ENCODE results near the gene CNDP1. TPM values are rescaled to one million over a fixed set of nuclear protein-coding genes. Genes with fewer than 3 reads are reported as not detected.

CNDP1 gene
- total RNA-seq, 1 experiment from 2014 or later = not detected

DNA sequence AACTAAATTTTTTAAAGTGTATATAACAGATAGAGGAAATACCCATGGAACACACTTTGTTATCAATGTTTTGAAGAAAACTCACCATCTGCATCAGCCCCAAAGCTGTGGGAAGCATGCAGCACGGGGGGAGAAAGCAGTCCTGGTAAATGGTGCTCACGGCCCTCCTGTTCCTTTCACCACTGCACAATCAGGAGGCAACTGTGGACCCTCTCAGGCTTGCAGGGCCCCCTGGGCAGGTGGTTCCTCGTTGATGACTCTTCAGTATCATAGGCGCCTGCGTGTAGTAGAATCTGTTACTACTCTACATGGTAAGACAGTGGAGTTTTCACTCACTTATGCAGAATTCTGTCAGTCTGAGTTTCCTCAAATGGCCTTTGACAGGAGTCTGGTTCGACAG, 4.9 kb upstream of the CNDP1 start:
- no peaks in the 10 kb centered on the region for H3K79me2 ChIP-seq (ENCODE audit: low read length)
- no peaks in the 10 kb centered on the region for H3K9me3 ChIP-seq (ENCODE audit: low read length)
- no peak overlapping the region for H3K27ac ChIP-seq (ENCODE audit: low read length)
- H3K4me2 ChIP-seq (ENCODE audit: low read depth, low read length, poor library complexity, severe bottlenecking) = no peak overlapping the region
- H3K36me3 ChIP-seq (ENCODE audit: insufficient read depth, low read length) = no peaks in the 10 kb centered on the region
- no peaks in the 10 kb centered on the region for H3K9me2 ChIP-seq (replicated peaks; ENCODE audit: insufficient read depth, low read length)
- H3K27me3 ChIP-seq (ENCODE audit: low read length) = no peaks in the 10 kb centered on the region
- H3K4me3 ChIP-seq (ENCODE audit: low read length) = no peak overlapping the region
- no peak for DNase-seq
- H3K9ac ChIP-seq (ENCODE audit: low read length) = no peak overlapping the region
- H4K20me1 ChIP-seq (ENCODE audit: insufficient read depth, low read depth, low read length) = no peaks in the 10 kb centered on the region
- peaks cover 6% of the 10 kb centered on the region for H3K4me1 ChIP-seq (ENCODE audit: low read length)
- H2AFZ ChIP-seq (ENCODE audit: low read length) = no peak overlapping the region

DNA sequence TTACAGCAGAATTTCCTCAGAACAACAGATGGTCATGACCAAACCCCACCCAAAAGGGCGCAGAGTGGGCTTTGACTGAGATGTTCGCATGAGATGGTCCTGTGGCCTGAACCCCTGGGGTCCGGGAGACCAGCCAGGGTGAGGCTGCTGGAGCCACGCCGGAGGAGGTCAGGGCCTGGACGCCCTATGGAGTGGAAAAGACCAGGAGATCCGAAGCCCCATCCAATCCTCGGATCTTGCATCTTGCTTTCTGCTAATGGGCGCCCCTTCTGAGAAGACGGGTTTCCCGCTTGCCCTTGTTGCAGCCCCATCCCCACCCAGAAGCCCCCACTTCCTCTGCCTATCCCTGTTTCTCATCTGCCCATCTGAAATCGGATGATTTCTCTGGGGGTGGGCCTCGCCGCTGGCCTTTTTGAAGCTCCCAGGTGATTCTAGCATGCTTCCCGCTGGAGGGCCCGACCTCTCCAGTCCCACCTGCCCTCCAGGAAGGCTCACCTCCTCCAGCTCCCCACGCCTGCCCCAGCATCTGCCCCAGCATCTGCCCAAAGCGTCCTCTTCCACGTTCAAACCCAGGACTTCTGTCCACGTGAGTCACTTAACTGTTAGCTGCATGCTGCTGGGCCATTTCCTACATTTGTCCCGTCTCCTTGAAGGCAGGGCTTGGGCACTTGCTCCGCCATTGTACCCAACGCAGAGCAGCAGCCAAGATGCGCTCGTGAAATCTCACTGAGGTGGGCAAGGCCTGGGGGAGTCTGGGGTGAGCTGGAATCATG, 4.3 kb upstream of the CNDP1 start:
- no peak overlapping the region for H2AFZ ChIP-seq (ENCODE audit: low read length)
- H3K9me2 ChIP-seq (replicated peaks; ENCODE audit: insufficient read depth, low read length) = no peaks in the 10 kb centered on the region
- H3K4me2 ChIP-seq (ENCODE audit: low read depth, low read length, poor library complexity, severe bottlenecking) = no peak overlapping the region
- H4K20me1 ChIP-seq (ENCODE audit: insufficient read depth, low read depth, low read length) = no peaks in the 10 kb centered on the region
- no peaks in the 10 kb centered on the region for H3K36me3 ChIP-seq (ENCODE audit: insufficient read depth, low read length)
- no peak overlapping the region for H3K27ac ChIP-seq (ENCODE audit: low read length)
- no peaks in the 10 kb centered on the region for H3K27me3 ChIP-seq (ENCODE audit: low read length)
- H3K4me3 ChIP-seq (ENCODE audit: low read length) = no peak overlapping the region
- H3K4me1 ChIP-seq (ENCODE audit: low read length) = peaks cover 6% of the 10 kb centered on the region
- no peaks in the 10 kb centered on the region for H3K79me2 ChIP-seq (ENCODE audit: low read length)
- H3K9me3 ChIP-seq (ENCODE audit: low read length) = no peaks in the 10 kb centered on the region
- DNase-seq = no peak
- no peak overlapping the region for H3K9ac ChIP-seq (ENCODE audit: low read length)

DNA sequence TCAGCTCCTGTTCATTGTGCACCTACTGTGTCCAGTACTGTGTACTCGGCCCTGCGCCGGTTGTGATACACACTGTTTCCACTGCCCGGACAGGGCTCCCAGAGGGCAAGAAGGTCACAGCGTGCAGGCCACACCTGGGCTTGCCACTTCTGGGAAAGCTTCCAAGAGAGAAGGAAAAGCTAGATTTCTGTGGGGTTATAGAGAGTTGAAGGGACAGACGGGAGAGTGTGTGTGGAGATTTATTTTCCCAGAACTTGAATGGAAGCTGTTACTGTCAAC, 3.8 kb upstream of the CNDP1 start:
- Histone ChIP-seq H3K27ac (ENCODE audit: low read length) (no peak overlapping the region), H3K36me3 (ENCODE audit: insufficient read depth, low read length) (no peaks in the 10 kb centered on the region), H3K4me3 (ENCODE audit: low read length) (no peak overlapping the region), H3K9ac (ENCODE audit: low read length) (no peak overlapping the region), H3K79me2 (ENCODE audit: low read length) (no peaks in the 10 kb centered on the region), H2AFZ (ENCODE audit: low read length) (no peak overlapping the region), H3K4me2 (ENCODE audit: low read depth, low read length, poor library complexity, severe bottlenecking) (no peak overlapping the region), H3K4me1 (ENCODE audit: low read length) (peaks cover 9% of the 10 kb centered on the region), H3K9me3 (ENCODE audit: low read length) (no peaks in the 10 kb centered on the region), H3K27me3 (ENCODE audit: low read length) (no peaks in the 10 kb centered on the region), H3K9me2 (replicated peaks; ENCODE audit: insufficient read depth, low read length) (no peaks in the 10 kb centered on the region), H4K20me1 (ENCODE audit: insufficient read depth, low read depth, low read length) (no peaks in the 10 kb centered on the region)
- DNase-seq = no peak

DNA sequence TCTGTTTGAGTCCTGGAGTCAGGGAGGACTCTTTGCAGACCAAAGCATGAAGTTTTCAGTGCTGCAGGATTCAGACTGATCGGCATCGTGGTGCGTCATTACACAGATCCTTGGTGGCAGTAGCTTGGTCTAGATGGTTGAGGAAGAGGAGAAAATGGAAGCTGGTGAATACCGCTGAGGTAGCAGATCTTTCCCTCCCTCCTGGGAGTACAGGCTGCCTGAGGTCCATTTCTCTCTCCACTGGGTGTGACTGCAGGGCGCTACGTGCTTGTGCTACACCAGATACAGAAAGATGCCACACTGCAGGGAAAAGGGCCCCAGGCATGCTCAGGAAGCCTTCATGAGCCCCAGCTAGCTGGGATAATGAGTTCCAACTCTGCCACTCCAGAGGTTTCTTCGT, 3.3 kb upstream of the CNDP1 start:
- H3K27me3 ChIP-seq (ENCODE audit: low read length) = no peaks in the 10 kb centered on the region
- no peaks in the 10 kb centered on the region for H3K36me3 ChIP-seq (ENCODE audit: insufficient read depth, low read length)
- H3K4me2 ChIP-seq (ENCODE audit: low read depth, low read length, poor library complexity, severe bottlenecking) = no peak overlapping the region
- H3K27ac ChIP-seq (ENCODE audit: low read length) = no peak overlapping the region
- no peak overlapping the region for H3K4me3 ChIP-seq (ENCODE audit: low read length)
- H4K20me1 ChIP-seq (ENCODE audit: insufficient read depth, low read depth, low read length) = no peaks in the 10 kb centered on the region
- no peaks in the 10 kb centered on the region for H3K9me2 ChIP-seq (replicated peaks; ENCODE audit: insufficient read depth, low read length)
- no peaks in the 10 kb centered on the region for H3K79me2 ChIP-seq (ENCODE audit: low read length)
- H3K9me3 ChIP-seq (ENCODE audit: low read length) = no peaks in the 10 kb centered on the region
- no peak overlapping the region for H3K9ac ChIP-seq (ENCODE audit: low read length)
- no peak for DNase-seq
- no peak overlapping the region for H2AFZ ChIP-seq (ENCODE audit: low read length)
- peaks cover 9% of the 10 kb centered on the region for H3K4me1 ChIP-seq (ENCODE audit: low read length)

DNA sequence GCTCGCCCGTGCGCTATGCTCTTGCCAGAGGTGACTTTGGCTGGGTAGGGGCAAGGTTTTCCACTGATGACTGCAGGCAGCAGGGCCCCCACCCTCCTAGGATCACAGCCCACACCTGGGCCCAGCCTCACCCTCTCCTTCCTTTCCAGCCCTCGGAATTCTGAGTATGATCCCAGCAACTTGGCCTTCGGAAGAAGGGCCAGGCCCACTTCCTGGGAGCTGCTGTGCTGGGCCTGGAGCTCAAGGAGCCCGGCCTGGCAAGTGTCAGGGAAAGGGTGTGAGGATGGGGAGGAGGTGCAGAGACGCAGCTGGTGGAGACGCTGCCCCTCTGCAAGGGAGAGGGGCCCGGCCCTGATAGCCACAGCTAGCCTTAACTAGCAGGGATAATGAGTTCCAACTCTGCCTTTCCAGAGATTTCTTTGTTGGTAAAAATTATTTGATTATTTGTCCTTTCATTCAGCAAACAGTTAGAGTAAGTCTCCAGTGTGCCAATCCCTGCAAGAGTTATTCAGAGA, 1.7 kb upstream of the CNDP1 start:
- H3K27ac ChIP-seq (ENCODE audit: low read length) = no peak overlapping the region
- H4K20me1 ChIP-seq (ENCODE audit: insufficient read depth, low read depth, low read length) = no peaks in the 10 kb centered on the region
- DNase-seq = no peak
- no peaks in the 10 kb centered on the region for H3K9me2 ChIP-seq (replicated peaks; ENCODE audit: insufficient read depth, low read length)
- H3K27me3 ChIP-seq (ENCODE audit: low read length) = no peaks in the 10 kb centered on the region
- H2AFZ ChIP-seq (ENCODE audit: low read length) = no peak overlapping the region
- no peaks in the 10 kb centered on the region for H3K9me3 ChIP-seq (ENCODE audit: low read length)
- H3K9ac ChIP-seq (ENCODE audit: low read length) = no peak overlapping the region
- H3K4me3 ChIP-seq (ENCODE audit: low read length) = no peak overlapping the region
- H3K79me2 ChIP-seq (ENCODE audit: low read length) = no peaks in the 10 kb centered on the region
- no peaks in the 10 kb centered on the region for H3K36me3 ChIP-seq (ENCODE audit: insufficient read depth, low read length)
- H3K4me1 ChIP-seq (ENCODE audit: low read length) = peaks cover 9% of the 10 kb centered on the region
- H3K4me2 ChIP-seq (ENCODE audit: low read depth, low read length, poor library complexity, severe bottlenecking) = no peak overlapping the region

DNA sequence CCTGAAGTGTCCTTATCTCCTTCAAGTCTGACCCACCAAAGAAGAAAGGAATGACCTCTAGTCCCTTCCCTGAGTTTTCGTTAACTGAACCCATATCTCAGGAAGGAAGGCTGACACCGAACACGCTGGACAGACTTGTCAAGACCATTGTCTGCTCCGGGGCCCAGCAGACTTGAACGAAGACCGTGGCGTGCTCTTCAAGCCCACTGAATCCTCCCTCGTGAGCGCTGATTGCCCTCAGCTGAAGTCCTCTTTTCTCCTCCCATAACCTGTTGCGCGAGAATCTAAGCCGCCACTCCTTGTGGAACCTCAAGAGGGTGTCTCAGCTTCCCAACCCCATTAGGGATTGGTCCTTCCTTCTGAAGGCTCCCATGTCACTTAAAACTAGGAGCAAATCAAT, 634 bp upstream of the CNDP1 start:
- Histone ChIP-seq H3K4me1 (ENCODE audit: low read length) (peaks cover 3% of the 10 kb centered on the region; the same call in 1 of the 2 replicates), H3K27ac (ENCODE audit: low read length) (no peak overlapping the region), H3K27me3 (ENCODE audit: low read length) (no peaks in the 10 kb centered on the region), H3K9me2 (replicated peaks; ENCODE audit: insufficient read depth, low read length) (no peaks in the 10 kb centered on the region), H3K9ac (ENCODE audit: low read length) (no peak overlapping the region), H4K20me1 (ENCODE audit: insufficient read depth, low read depth, low read length) (no peaks in the 10 kb centered on the region), H3K4me2 (ENCODE audit: low read depth, low read length, poor library complexity, severe bottlenecking) (no peak overlapping the region), H3K36me3 (ENCODE audit: insufficient read depth, low read length) (no peaks in the 10 kb centered on the region), H3K79me2 (ENCODE audit: low read length) (no peaks in the 10 kb centered on the region), H3K9me3 (ENCODE audit: low read length) (no peaks in the 10 kb centered on the region), H3K4me3 (ENCODE audit: low read length) (no peak overlapping the region), H2AFZ (ENCODE audit: low read length) (no peak overlapping the region)
- no peak for DNase-seq

DNA sequence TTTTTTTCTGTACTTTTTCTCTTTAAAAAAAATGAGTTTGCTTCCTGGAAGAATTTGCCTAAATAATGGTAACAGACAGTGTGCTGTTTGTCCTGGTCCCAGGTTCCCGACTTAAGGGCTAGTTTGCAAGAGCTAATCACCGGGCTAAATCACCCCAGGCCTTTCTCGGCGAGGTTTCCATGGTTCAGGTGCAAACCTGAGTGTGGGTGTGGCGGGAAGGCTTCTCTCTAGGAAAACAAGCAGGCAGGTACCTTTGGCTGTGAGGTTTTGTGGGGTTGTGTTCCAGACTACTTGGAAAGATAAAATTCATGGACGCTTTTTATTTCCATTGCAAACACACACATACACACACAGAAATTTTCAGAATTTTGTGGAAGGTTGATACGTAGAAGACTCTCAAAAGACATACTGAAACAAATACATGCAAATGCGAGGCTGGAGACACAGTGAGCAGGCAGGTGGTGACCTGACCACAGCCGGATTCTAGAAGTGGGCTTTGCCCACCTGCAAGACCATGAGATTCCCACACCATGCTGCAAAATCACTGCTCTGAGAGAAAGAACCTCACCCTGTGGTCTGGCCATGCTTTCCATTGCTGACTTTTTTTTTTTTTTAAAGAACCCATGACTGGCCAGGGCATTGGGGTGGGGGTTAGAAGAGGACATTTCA, 815 bp downstream of the CNDP1 start:
- Histone ChIP-seq H3K4me1 (ENCODE audit: low read length) (peaks cover 3% of the 10 kb centered on the region; the same call in 1 of the 2 replicates), H3K4me2 (ENCODE audit: low read depth, low read length, poor library complexity, severe bottlenecking) (no peak overlapping the region), H3K27me3 (ENCODE audit: low read length) (no peaks in the 10 kb centered on the region), H3K36me3 (ENCODE audit: insufficient read depth, low read length) (no peaks in the 10 kb centered on the region), H2AFZ (ENCODE audit: low read length) (no peak overlapping the region), H3K4me3 (ENCODE audit: low read length) (no peak overlapping the region), H3K9me2 (replicated peaks; ENCODE audit: insufficient read depth, low read length) (no peaks in the 10 kb centered on the region), H3K9ac (ENCODE audit: low read length) (no peak overlapping the region), H3K79me2 (ENCODE audit: low read length) (no peaks in the 10 kb centered on the region), H4K20me1 (ENCODE audit: insufficient read depth, low read depth, low read length) (no peaks in the 10 kb centered on the region), H3K27ac (ENCODE audit: low read length) (no peak overlapping the region), H3K9me3 (ENCODE audit: low read length) (no peaks in the 10 kb centered on the region)
- no peak for DNase-seq

DNA sequence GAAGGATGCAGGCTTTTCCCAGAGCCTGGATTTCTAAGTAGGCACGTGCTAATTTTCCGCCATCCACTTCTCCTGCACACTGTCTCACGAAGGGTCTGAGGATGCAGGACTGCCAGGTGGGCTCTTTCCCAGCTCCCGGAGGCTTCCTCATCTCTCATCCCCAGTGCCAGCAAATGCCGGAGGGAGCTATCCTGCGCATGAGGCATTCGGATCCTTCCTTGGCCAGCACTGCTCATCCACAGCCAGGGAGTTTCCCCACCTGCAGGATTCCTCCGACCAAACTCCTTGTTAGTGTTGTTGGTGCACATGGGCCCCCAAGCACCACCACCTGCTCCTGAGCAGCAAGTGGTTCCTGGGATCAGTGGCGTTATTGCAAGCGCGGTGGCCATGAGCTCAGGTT, 5.0 kb downstream of the CNDP1 start:
- no peak overlapping the region for H3K27ac ChIP-seq (ENCODE audit: low read length)
- H3K9me2 ChIP-seq (replicated peaks; ENCODE audit: insufficient read depth, low read length) = no peaks in the 10 kb centered on the region
- no peaks in the 10 kb centered on the region for H3K79me2 ChIP-seq (ENCODE audit: low read length)
- peaks cover 3% of the 10 kb centered on the region; the same call in 1 of the 2 replicates for H3K4me1 ChIP-seq (ENCODE audit: low read length)
- no peaks in the 10 kb centered on the region for H3K9me3 ChIP-seq (ENCODE audit: low read length)
- no peak for DNase-seq
- no peak overlapping the region for H2AFZ ChIP-seq (ENCODE audit: low read length)
- H3K36me3 ChIP-seq (ENCODE audit: insufficient read depth, low read length) = no peaks in the 10 kb centered on the region
- H3K9ac ChIP-seq (ENCODE audit: low read length) = no peak overlapping the region
- H3K4me2 ChIP-seq (ENCODE audit: low read depth, low read length, poor library complexity, severe bottlenecking) = no peak overlapping the region
- no peaks in the 10 kb centered on the region for H4K20me1 ChIP-seq (ENCODE audit: insufficient read depth, low read depth, low read length)
- no peaks in the 10 kb centered on the region for H3K27me3 ChIP-seq (ENCODE audit: low read length)
- H3K4me3 ChIP-seq (ENCODE audit: low read length) = no peak overlapping the region

Data from Karpas-422 (cell line).